K562 (cell line): Measurements from ENCODE around the gene DAPK3. TPM values are rescaled to one million over a fixed set of nuclear protein-coding genes. Genes with fewer than 3 reads are reported as not detected.
A peak's percentile ranks its signal among the peaks of the same experiment; 100 is the strongest.

Experiments
- ATAC-seq: fragments of 200-7000 bp; cut with Tn5 transposase; 3 replicates; pipeline ENCODE4 v1.9.1; 2020; ENCODE audit warnings: moderate library complexity
- BruUV-seq: library from RNA; stranded (reverse); fragments of 400-500 nt; replicated peaks from 2 replicates; lab custom pipeline; 2021; lab: Mats Ljungman, UMichigan
- CTCF ChIA-PET: fragments of 300-600 bp; formaldehyde crosslinking; extraction: SDS; loops from one replicate; lab custom pipeline; 2021; ENCODE audit warnings: low intra/inter-chr PET ratio; lab: Yijun Ruan, JAX
- POLR2A ChIA-PET: fragments of 300-600, 350-650 bp; sonication (Branson Sonifier 250); formaldehyde crosslinking; extraction: SDS; loops from one replicate; lab custom pipeline; 2021; ENCODE audit warnings: antibody characterized with exemption, inconsistent platforms; lab: Yijun Ruan, JAX
- DNase-seq, 4 experiments: peaks; one replicate each; pipeline versions ENCODE4 v3.0.0 to v3.0.0-alpha.2; 2011 to 2018; ENCODE audit warnings: low spot score in 3 of 4, mixed read lengths in 3 of 4; ENCODE audit errors: extremely low read depth in 1 of 4
- FAIRE-seq: peaks from 2 replicates; lab custom pipeline; 2011; peaks lifted over from hg19 to GRCh38; lab: Jason Lieb, UNC
- H2AFZ ChIP-seq: 2 replicates; pipeline ENCODE4 v1.6.0; 2011; ENCODE audit warnings: low read depth, low read length, control low read depth, inconsistent platforms
- H3K27ac ChIP-seq: fragments of 200-600 bp; 3 replicates; pipeline ENCODE4 v1.8.0; 2011; ENCODE audit warnings: low read depth, mild to moderate bottlenecking, control low read depth, inconsistent platforms, low read length, moderate library complexity, mixed read lengths; ENCODE audit errors: extremely low read depth
- H3K27me3 ChIP-seq, 2 experiments: fragments of 300-600 bp in 1 of 2; 2 replicates in 1 of 2; 3 replicates in 1 of 2; pipeline versions ENCODE4 v1.6.0 to v1.8.0; 2011; ENCODE audit warnings: inconsistent platforms in 2 of 2, low read length in 2 of 2, mild to moderate bottlenecking in 1 of 2, mixed read lengths in 1 of 2, moderate library complexity in 1 of 2; ENCODE audit not compliant: control insufficient read depth in 2 of 2, insufficient read depth in 2 of 2
- H3K36me3 ChIP-seq: fragments of 300-600 bp; 3 replicates; pipeline ENCODE4 v1.8.0; 2011; ENCODE audit warnings: mild to moderate bottlenecking, low read length, inconsistent platforms; ENCODE audit not compliant: control insufficient read depth, insufficient read depth
- H3K4me1 ChIP-seq, 2 experiments: fragments of 200-600 bp in 1 of 2; replicated peaks in 1 of 2; 2 replicates in 1 of 2; 3 replicates in 1 of 2; pipeline versions ENCODE4 v1.5.1 to v1.8.0; 2011; ENCODE audit warnings: inconsistent platforms in 2 of 2, low read length in 2 of 2, mild to moderate bottlenecking in 1 of 2, mixed read lengths in 1 of 2, moderate library complexity in 1 of 2; ENCODE audit not compliant: control insufficient read depth in 2 of 2, insufficient read depth in 2 of 2
- H3K4me2 ChIP-seq: 2 replicates; pipeline ENCODE4 v1.6.1; 2011; ENCODE audit warnings: low read length, control low read depth, inconsistent platforms, mixed read lengths; ENCODE audit not compliant: insufficient read depth
- H3K4me3 ChIP-seq: fragments of 200-600 bp; sonication (generic), shearing (Covaris generic); 2 replicates; pipeline ENCODE4 v1.5.1; 2016; ENCODE audit warnings: control low read depth, inconsistent platforms
- H3K79me2 ChIP-seq: fragments of 200-600 bp; 3 replicates; pipeline ENCODE4 v1.8.0; 2011; ENCODE audit warnings: low read length, inconsistent platforms; ENCODE audit not compliant: control insufficient read depth, insufficient read depth
- H3K9ac ChIP-seq, 2 experiments: 2 replicates each; pipeline versions ENCODE4 v1.6.0 to v1.6.1; 2011; ENCODE audit warnings: low read depth in 2 of 2, low read length in 2 of 2, control low read depth in 1 of 2, inconsistent platforms in 1 of 2, mild to moderate bottlenecking in 1 of 2, mixed read lengths in 1 of 2; ENCODE audit not compliant: insufficient read depth in 1 of 2
- H3K9me1 ChIP-seq: one replicate; pipeline ENCODE4 v1.6.0; 2011; ENCODE audit warnings: inconsistent platforms, mild to moderate bottlenecking, low read length, moderate library complexity; ENCODE audit not compliant: control insufficient read depth, insufficient read depth
- H3K9me3 ChIP-seq: replicated peaks from 2 replicates; pipeline ENCODE4 v1.5.1; 2011; ENCODE audit warnings: low read depth, low read length, inconsistent platforms; ENCODE audit not compliant: control insufficient read depth, insufficient read depth
- H4K20me1 ChIP-seq: replicated peaks from 2 replicates; pipeline ENCODE4 v1.6.1; 2011; ENCODE audit warnings: low read length, inconsistent platforms, mixed read lengths; ENCODE audit not compliant: control insufficient read depth, insufficient read depth
- ATF3 ChIP-seq, 2 experiments: fragments of 450-650 bp in 1 of 2; sonication (generic) in 1 of 2; formaldehyde crosslinking in 1 of 2; IDR thresholded peaks in 1 of 2; conservative IDR thresholded peaks in 1 of 2; 2 replicates each; pipeline versions ENCODE4 v1.6.1 to v1.8.1; 2016 to 2023; ENCODE audit warnings: mild to moderate bottlenecking in 2 of 2, moderate library complexity in 2 of 2, inconsistent platforms in 1 of 2, missing genetic modification reagents in 1 of 2
- BRD9 ChIP-seq: fragments of 450-650 bp; IDR thresholded peaks from 2 replicates; pipeline ENCODE4 v1.6.1; 2018; ENCODE audit warnings: low read depth; ENCODE audit not compliant: partially characterized antibody
- CBX3 ChIP-seq, 2 experiments: IDR thresholded peaks; 1 replicate in 1 of 2; 2 replicates in 1 of 2; pipeline ENCODE4 v1.6.1; 2012; ENCODE audit warnings: inconsistent platforms in 2 of 2, low read length in 2 of 2, borderline replicate concordance in 1 of 2, control low read depth in 1 of 2
- E2F8 ChIP-seq: fragments of 450-650 bp; IDR thresholded peaks from 2 replicates; pipeline ENCODE4 v1.7.1; 2018; ENCODE audit warnings: mild to moderate bottlenecking, low read depth; ENCODE audit not compliant: partially characterized antibody
- FOXJ3 ChIP-seq: sonication (generic); formaldehyde crosslinking; IDR thresholded peaks from 2 replicates; pipeline ENCODE4 v1.4.0; 2020; ENCODE audit warnings: mild to moderate bottlenecking, missing genetic modification reagents
- HMGXB4 ChIP-seq: sonication (generic); formaldehyde crosslinking; IDR thresholded peaks from 2 replicates; pipeline ENCODE4 v1.8.1; 2023; ENCODE audit warnings: mild to moderate bottlenecking, missing genetic modification reagents
- L3MBTL2 ChIP-seq: fragments of 450-650 bp; IDR thresholded peaks from 2 replicates; pipeline ENCODE4 v1.6.1; 2016; ENCODE audit warnings: mild to moderate bottlenecking, moderate library complexity
- MEF2D ChIP-seq: conservative IDR thresholded peaks from 2 replicates; pipeline ENCODE4 v1.6.1; 2016; ENCODE audit warnings: low read depth, missing genetic modification characterization, missing compliant biosample characterization
- MTA3 ChIP-seq: fragments of 450-650 bp; formaldehyde crosslinking; IDR thresholded peaks from 2 replicates; pipeline ENCODE4 v1.6.1; 2017; ENCODE audit warnings: mild to moderate bottlenecking, borderline replicate concordance
- NFRKB ChIP-seq: fragments of 450-650 bp; IDR thresholded peaks from 2 replicates; pipeline ENCODE4 v1.6.1; 2016; ENCODE audit warnings: low read depth
- SMARCA4 ChIP-seq: fragments of 450-650 bp; IDR thresholded peaks from 2 replicates; pipeline ENCODE4 v1.6.1; 2016
- ZC3H8 ChIP-seq: fragments of 450-650 bp; IDR thresholded peaks from 2 replicates; pipeline ENCODE4 v1.6.1; 2017
- ZNF124 ChIP-seq: sonication (generic); formaldehyde crosslinking; IDR thresholded peaks from 2 replicates; pipeline ENCODE4 v1.8.1; 2022; ENCODE audit warnings: missing genetic modification reagents
- ZNF232 ChIP-seq: sonication (generic); formaldehyde crosslinking; IDR thresholded peaks from 2 replicates; pipeline ENCODE4 v1.8.0; 2022; ENCODE audit warnings: mild to moderate bottlenecking, missing genetic modification reagents
- ZNF589 ChIP-seq: fragments of 200-800 bp; sonication (Bioruptor generic); IDR thresholded peaks from 2 replicates; pipeline ENCODE4 v1.6.1; 2016; ENCODE audit warnings: low read depth, missing genetic modification characterization, missing compliant biosample characterization
- WGBS: fragments of 100-300 bp; shearing (Covaris generic); methylation state at CpG from one replicate; pipeline ENCODE4 v1.1.6; 2016; ENCODE audit warnings: low coverage, mixed read lengths; ENCODE audit not compliant: insufficient coverage; ENCODE audit errors: missing lambda C conversion rate; 5-methylcytosine and 5-hydroxymethylcytosine counted together
- in situ Hi-C: fragments of 300-500 bp; cut with MboI; formaldehyde crosslinking; loops from 4 replicates; pipeline ENCODE4 v1.15.0; 2018; ENCODE audit warnings: inconsistent platforms, mixed read lengths
- intact Hi-C: fragments of 100-400 bp; cut with micrococcal nuclease; formaldehyde crosslinking; loops from 2 replicates; pipeline ENCODE4 v1.14.2; 2022
- polyA plus RNA-seq, 8 experiments: library from polyadenylated mRNA; depleted of rRNA in 4 of 8; stranded (reverse) in 5 of 8; unstranded in 3 of 8; fragments of >200 nt; fragmentation: Nextera tagmentation in 2 of 8; fragmentation: Illumina TruSeq in 1 of 8; extraction: Ambion mirVana in 2 of 8; extraction: Trizol in 1 of 8; gene quantifications; 2 replicates each; pipeline versions ENCODE4 v1.2.1 to v1.2.3, GENCODE V29; 2011 to 2014; ENCODE audit warnings: inconsistent platforms in 1 of 8, missing spikeins in 1 of 8
- total RNA-seq, 7 experiments: library from RNA; depleted of rRNA in 6 of 7; stranded (reverse); fragments of >200 nt in 6 of 7; fragmentation: Illumina TruSeq in 2 of 7; extraction: Trizol in 2 of 7; gene quantifications; 2 replicates each; pipeline versions ENCODE4 v1.2.1 to v1.2.3, GENCODE V29; 2011 to 2021; ENCODE audit warnings: low replicate concordance in 1 of 7

Gene DAPK3
- total and polyA plus RNA-seq, 9 of the 15 experiments (the other 6 are each of a cell fraction or from before 2014, with no cell fraction given), result 0.14 to 63.4 (median 25.0) TPM

DNA sequence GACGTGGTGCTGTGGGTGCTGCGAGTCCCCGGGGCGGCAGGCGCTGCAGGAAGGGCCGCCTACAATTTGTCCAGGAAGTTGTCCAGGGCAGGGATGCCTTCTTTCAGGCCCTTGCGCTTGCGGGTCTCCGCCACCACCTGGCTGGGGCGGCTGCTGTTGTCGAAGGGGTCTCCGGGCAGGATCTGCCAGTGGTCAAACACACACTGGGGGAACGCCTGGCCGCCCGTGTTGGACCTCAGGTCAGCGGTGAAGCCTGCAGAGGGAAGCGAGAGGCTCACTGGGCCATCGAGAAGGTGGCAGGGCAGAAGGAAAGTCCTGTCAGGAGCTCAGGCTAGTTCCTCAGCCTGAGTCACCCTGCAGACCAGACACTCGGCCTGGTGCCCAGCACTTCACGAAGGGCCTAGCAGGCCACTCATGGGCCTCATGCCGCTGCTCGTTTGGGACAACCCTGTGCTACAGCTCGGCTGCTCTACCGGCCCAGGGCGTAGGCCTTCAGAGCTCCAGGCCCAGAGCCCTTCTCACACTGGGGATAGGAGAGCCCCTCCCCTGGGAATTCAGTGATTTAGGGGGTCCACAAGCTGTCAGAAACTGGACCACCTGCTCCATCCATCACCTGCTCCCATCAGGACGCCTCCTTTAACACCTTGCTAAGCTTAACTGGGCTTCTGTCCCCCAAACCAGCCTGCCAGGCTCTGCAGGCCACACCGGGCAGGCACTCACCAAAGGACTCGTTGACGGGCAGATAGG, 5.8 kb upstream of the DAPK3 start (continued):
- TF ChIP-seq HMGXB4 (CRISPR knock-in tag), result peak; percentile 65
- TF ChIP-seq ZNF589 (CRISPR knock-in tag), result no peak
- TF ChIP-seq, all 486 proteins: peak for 25

DNA sequence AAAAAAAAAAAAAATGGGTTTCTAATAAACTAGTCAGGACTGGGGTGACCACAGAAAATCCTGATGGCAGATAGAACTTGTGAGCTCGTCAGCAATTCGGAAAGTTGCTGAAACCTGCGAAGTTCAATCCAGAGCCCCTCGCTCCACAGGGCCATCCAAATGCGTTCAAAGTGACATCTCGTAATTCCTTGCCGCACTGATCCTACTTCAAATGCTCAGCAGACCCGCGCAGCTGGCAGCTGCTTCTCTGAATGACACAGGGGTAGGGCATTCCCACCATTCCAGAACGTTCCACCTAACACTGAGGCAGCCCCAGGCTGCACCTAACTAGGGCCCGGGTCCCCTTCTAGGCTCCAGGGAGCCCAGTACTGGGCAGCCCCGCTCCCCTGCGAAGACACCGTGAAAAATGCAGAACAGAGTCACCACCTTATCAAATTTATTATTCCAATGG, 4.8 kb upstream of the DAPK3 start:
- ChIA-PET POLR2A (interaction anchor here (0.5 to 2.6 kb wide), 10 partner anchors 9 to 213 kb away, joined by 3 to 46 read pairs (median 4); partner anchors contain the start of genes EEF2 and MRPL54), CTCF (no interaction called here)
- peak; percentile 8 for ATAC-seq
- Histone ChIP-seq H3K36me3 (peaks cover 57% of the 10 kb centered on the region), H3K27me3 (no peaks in the 10 kb centered on the region), H2AFZ (no peak overlapping the region), H3K79me2 (peaks cover 36% of the 10 kb centered on the region), H4K20me1 (peaks cover 47% of the 10 kb centered on the region), H3K27ac (no peak overlapping the region), H3K4me1 (peaks cover 0 to 44% of the 10 kb centered on the region in 2 experiments; a peak in 3 of 5 replicates), H3K4me2 (no peak overlapping the region), H3K9me3 (no peaks in the 10 kb centered on the region), H3K9ac (no peak overlapping the region), H3K9me1 (peaks cover 19% of the 10 kb centered on the region), H3K4me3 (no peak overlapping the region)
- in situ Hi-C loops, result no loop called here
- FAIRE-seq, result no peak
- DNase-seq, result no peak
- no TSS peak for BruUV-seq
- WGBS, result 86% methylated on average over 14 of the region's 14 CpGs
- intact Hi-C loops, result no loop called here
- TF ChIP-seq L3MBTL2 (no peak), FOXJ3 (CRISPR knock-in tag) (no peak), MEF2D (tag) (no peak), ZNF124 (CRISPR knock-in tag) (no peak), MTA3 (peak; percentile 42; the same call in 1 of the 2 replicates), NFRKB (no peak), E2F8 (peak; percentile 35), ZC3H8 (no peak), BRD9 (no peak), SMARCA4 (no peak), ZNF232 (no peak), CBX3 (IDR thresholded peaks at IDR 0.05; ENCODE audit: borderline replicate concordance in 1 of 2, low read length in 2 of 2) (no peak), ATF3 (IDR thresholded peaks at IDR 0.05) (no peak), ATF3 (CRISPR knock-in tag; conservative IDR thresholded peaks at IDR 0.05) (0 out of 2 replicates have a peak, but pooled peaks have one; percentile 36)
